Endodermal cell (in vitro differentiated cells): ENCODE measurements around the gene NABP1. TPM values are rescaled to one million over a fixed set of nuclear protein-coding genes. Genes with fewer than 3 reads are reported as not detected.

Source experiments
- DNase-seq: peaks from one replicate; pipeline ENCODE4 v3.0.0-alpha.2; 2017
- H3K27ac ChIP-seq: 2 replicates; pipeline ENCODE4 v1.5.1; 2013; ENCODE audit warnings: mild to moderate bottlenecking, low read depth, low read length, moderate library complexity
- H3K27me3 ChIP-seq: 2 replicates; pipeline ENCODE4 v1.6.1; 2013; ENCODE audit warnings: mild to moderate bottlenecking, low read length, moderate library complexity; ENCODE audit not compliant: insufficient read depth, control insufficient read depth, poor library complexity, severe bottlenecking
- H3K36me3 ChIP-seq: 2 replicates; pipeline ENCODE4 v1.7.0; 2013; ENCODE audit warnings: mild to moderate bottlenecking, low read length, moderate library complexity; ENCODE audit not compliant: control insufficient read depth, insufficient read depth
- H3K4me1 ChIP-seq: one replicate; pipeline ENCODE4 v1.7.0; 2013; ENCODE audit warnings: low read length; ENCODE audit not compliant: control insufficient read depth, insufficient read depth
- H3K4me3 ChIP-seq: 2 replicates; pipeline ENCODE4 v1.5.1; 2013; ENCODE audit warnings: mild to moderate bottlenecking, low read length, moderate library complexity
- H3K9ac ChIP-seq: 2 replicates; pipeline ENCODE4 v1.6.1; 2013; ENCODE audit warnings: mild to moderate bottlenecking, low read length, moderate library complexity; ENCODE audit not compliant: poor library complexity, severe bottlenecking; ENCODE audit errors: extremely low read depth
- H3K9me3 ChIP-seq: 2 replicates; pipeline ENCODE4 v1.6.1; 2013; ENCODE audit warnings: mild to moderate bottlenecking, low read length, moderate library complexity; ENCODE audit not compliant: control insufficient read depth
- H3K27ac Mint-ChIP-seq: 2 replicates; pipeline ENCODE4 v1.8.0; 2020; ENCODE audit warnings: mixed read lengths
- H3K27me3 Mint-ChIP-seq: 2 replicates; pipeline ENCODE4 v1.8.0; 2021; ENCODE audit warnings: mild to moderate bottlenecking, mixed read lengths; ENCODE audit not compliant: insufficient read depth
- H3K36me3 Mint-ChIP-seq: 2 replicates; pipeline ENCODE4 v1.8.0; 2020; ENCODE audit warnings: low read depth, mixed read lengths
- H3K4me1 Mint-ChIP-seq: 2 replicates; pipeline ENCODE4 v1.8.0; 2020; ENCODE audit warnings: mixed read lengths
- H3K4me3 Mint-ChIP-seq: 2 replicates; pipeline ENCODE4 v1.8.0; 2020; ENCODE audit warnings: mild to moderate bottlenecking, moderate library complexity, mixed read lengths
- H3K9me3 Mint-ChIP-seq: 2 replicates; pipeline ENCODE4 v1.8.0; 2020; ENCODE audit warnings: mild to moderate bottlenecking, mixed read lengths
- CTCF ChIP-seq: fragments of 200-600 bp; sonication (generic); conservative IDR thresholded peaks from 2 replicates; pipeline ENCODE4 v1.5.0; 2021; ENCODE audit warnings: antibody characterized with exemption, mild to moderate bottlenecking
- WGBS, 2 experiments: methylation state at CpG; one replicate each; pipeline versions ENCODE4 v1.1.5 to v1.1.7; 2013; ENCODE audit warnings: missing lambda C conversion rate in 2 of 2, mixed read lengths in 1 of 2; ENCODE audit not compliant: insufficient coverage in 1 of 2, insufficient read length in 1 of 2; 5-methylcytosine and 5-hydroxymethylcytosine counted together
- total RNA-seq, 2 donors: library from RNA; stranded (reverse); fragmentation: NEBNext Ultra II Directional in 1 of 2; extraction: Animal tissue kit (Norgen Biotek cat#: 25700) in 1 of 2; gene quantifications; 2 replicates in 1 of 2; 3 replicates in 1 of 2; pipeline ENCODE4 v1.2.1, GENCODE V29; 2021

The NABP1 gene
- total RNA-seq, 2 donors from 2014 or later = 5.8 to 8.7 TPM

GRCh38 chr2:191635333-191636234 lies 42.4 kb upstream of the NABP1 start:
- no peak overlapping the region for H3K27ac ChIP-seq
- no peaks in the 10 kb centered on the region for H3K9me3 ChIP-seq
- WGBS, 2 experiments = 91 to 93% methylated on average over 3 to 5 of the region's 5 CpGs
- no peak overlapping the region for H3K4me3 ChIP-seq
- TF ChIP-seq CTCF = no peak
- Mint-ChIP-seq H3K27me3 (peaks cover 25% of the 10 kb centered on the region), H3K4me3 (no peak overlapping the region), H3K9me3 (no peaks in the 10 kb centered on the region), H3K27ac (no peak overlapping the region), H3K4me1 (peaks cover 28% of the 10 kb centered on the region), H3K36me3 (no peaks in the 10 kb centered on the region)
- no peaks in the 10 kb centered on the region for H3K36me3 ChIP-seq
- no peak for DNase-seq
- peaks cover 14% of the 10 kb centered on the region for H3K27me3 ChIP-seq
- no peak overlapping the region for H3K9ac ChIP-seq
- H3K4me1 ChIP-seq = peaks cover 15% of the 10 kb centered on the region

- no peak for TF ChIP-seq CTCF
- H3K27ac Mint-ChIP-seq = no peak overlapping the region
- peaks cover 28% of the 10 kb centered on the region for H3K4me1 Mint-ChIP-seq
- Histone ChIP-seq H3K36me3 (no peaks in the 10 kb centered on the region), H3K27me3 (peaks cover 19% of the 10 kb centered on the region), H3K4me1 (peaks cover 15% of the 10 kb centered on the region), H3K27ac (no peak overlapping the region), H3K9ac (no peak overlapping the region), H3K9me3 (no peaks in the 10 kb centered on the region), H3K4me3 (no peak overlapping the region)
- H3K36me3 Mint-ChIP-seq = no peaks in the 10 kb centered on the region
- peaks cover 29% of the 10 kb centered on the region for H3K27me3 Mint-ChIP-seq
- no peak for DNase-seq
- no peak overlapping the region for H3K4me3 Mint-ChIP-seq
- no peaks in the 10 kb centered on the region for H3K9me3 Mint-ChIP-seq
These were observed 41.7 kb upstream of the NABP1 start for GRCh38 chr2:191636235-191636543.

- H3K27ac Mint-ChIP-seq = no peak overlapping the region
- no peak overlapping the region for H3K4me3 ChIP-seq
- peaks cover 32% of the 10 kb centered on the region for H3K27me3 Mint-ChIP-seq
- 96 to 100% methylated on average over 1 of the region's 1 CpG for WGBS, 2 experiments
- H3K9ac ChIP-seq = no peak overlapping the region
- no peaks in the 10 kb centered on the region for H3K36me3 ChIP-seq
- no peak for TF ChIP-seq CTCF
- no peaks in the 10 kb centered on the region for H3K9me3 Mint-ChIP-seq
- H3K36me3 Mint-ChIP-seq = no peaks in the 10 kb centered on the region
- H3K27ac ChIP-seq = no peak overlapping the region
- peaks cover 19% of the 10 kb centered on the region for H3K27me3 ChIP-seq
- H3K4me1 ChIP-seq = peaks cover 15% of the 10 kb centered on the region
- H3K9me3 ChIP-seq = no peaks in the 10 kb centered on the region
- DNase-seq = no peak
- peaks cover 28% of the 10 kb centered on the region for H3K4me1 Mint-ChIP-seq
- no peak overlapping the region for H3K4me3 Mint-ChIP-seq
These were observed 41.4 kb upstream of the NABP1 start for GRCh38 chr2:191636586-191636985.
